Kidney (tissue), 22 donors: Measurements from ENCODE around the gene TOMM34. TPM values are rescaled to one million over a fixed set of nuclear protein-coding genes. Genes with fewer than 3 reads are reported as not detected.
A peak's percentile ranks its signal among the peaks of the same experiment; 100 is the strongest.

Source experiments
- DNase-seq, 5 donors: peaks; one replicate each; pipeline ENCODE4 v3.0.0-alpha.2; 2013 to 2020
- FAIRE-seq: peaks from 2 replicates; lab custom pipeline; 2012; peaks lifted over from hg19 to GRCh38; lab: Jason Lieb, UNC
- H3K27ac ChIP-seq, 2 donors: one replicate each; pipeline ENCODE4 v1.7.0; 2013; ENCODE audit warnings: low read depth in 2 of 2, low read length in 2 of 2, inconsistent platforms in 1 of 2
- H3K27me3 ChIP-seq: one replicate; pipeline ENCODE4 v1.7.1; 2013; ENCODE audit warnings: low read length, inconsistent platforms; ENCODE audit not compliant: control insufficient read depth, insufficient read depth
- H3K36me3 ChIP-seq, 3 donors: one replicate each; pipeline versions ENCODE4 v1.7.0 to v1.7.1; 2013; ENCODE audit warnings: low read length in 3 of 3, control low read depth in 1 of 3, inconsistent platforms in 1 of 3; ENCODE audit not compliant: insufficient read depth in 3 of 3, control insufficient read depth in 2 of 3
- H3K4me1 ChIP-seq, 3 donors: one replicate each; pipeline versions ENCODE4 v1.7.0 to v1.7.1; 2013; ENCODE audit warnings: low read length in 3 of 3, inconsistent platforms in 1 of 3, low read depth in 1 of 3; ENCODE audit not compliant: control insufficient read depth in 2 of 3, insufficient read depth in 2 of 3
- H3K4me3 ChIP-seq, 3 donors: one replicate each; pipeline versions ENCODE4 v1.7.0 to v1.8.1; 2013; ENCODE audit warnings: low read length in 3 of 3, control low read depth in 1 of 3, inconsistent platforms in 1 of 3
- H3K9ac ChIP-seq, 3 donors: one replicate each; pipeline versions ENCODE4 v1.7.0 to v1.7.1; 2013; ENCODE audit warnings: low read length in 3 of 3, control low read depth in 1 of 3, inconsistent platforms in 1 of 3
- H3K9me3 ChIP-seq, 3 donors: one replicate each; pipeline versions ENCODE4 v1.7.0 to v1.7.1; 2013; ENCODE audit warnings: low read length in 3 of 3, control low read depth in 1 of 3, inconsistent platforms in 1 of 3; ENCODE audit not compliant: control insufficient read depth in 2 of 3, insufficient read depth in 1 of 3
- CTCF ChIP-seq: IDR thresholded peaks from 3 replicates; pipeline ENCODE4 v1.5.1; 2012; ENCODE audit warnings: mild to moderate bottlenecking, moderate library complexity, borderline replicate concordance; ENCODE audit not compliant: insufficient read depth; ENCODE audit errors: extremely low read depth
- intact Hi-C: fragments of 100-400 bp; cut with DNase I; formaldehyde crosslinking; loops from one replicate; pipeline ENCODE4 v1.11.1; 2022
- long read RNA-seq, 10 donors: library from polyadenylated mRNA in 1 of 10; unstranded in 1 of 10; transcript quantifications; one replicate each; pipeline ENCODE4 v2.0.0 and lab custom pipeline, GENCODE V29; 2021 to 2026
- polyA plus RNA-seq: library from polyadenylated mRNA; stranded (reverse); fragments of 350-450 nt; fragmentation: Illumina TruSeq; extraction: RNeasy Lipid Tissue Mini Kit (QIAGEN cat#74804); gene quantifications from one replicate; pipeline ENCODE4 v1.2.3, GENCODE V29; 2014; ENCODE audit warnings: low read depth, low replicate concordance; ENCODE audit not compliant: insufficient read depth
- total RNA-seq: library from RNA; stranded (reverse); fragmentation: NEBNext Ultra II Directional; extraction: Animal tissue kit (Norgen Biotek cat#: 25700); gene quantifications from one replicate; pipeline ENCODE4 v1.2.1, GENCODE V29; 2021
- donor health status: control.
- donor health status: control.
- donor health status: control.
- donor health status: control.
- donor health status: control.
- donor health status: DM: yes; HTN: yes; CAD: no.
- donor health status: Normal renal cell carcinoma (clear cell type).

Gene TOMM34
- total RNA-seq (18.8 TPM), polyA plus RNA-seq (39.6 TPM)
- long read RNA-seq, donor 1, transcript TOMM34-201 (7 exons, 2,062 nt) = major isoform, 12 of 19 reads
- long read RNA-seq, donor 1, partial matches to known transcripts = 7 of 19 reads
- long read RNA-seq, donor 1, other reads (novel, unspliced or antisense) = 0 of 19 reads
- long read RNA-seq, donor 2, transcript TOMM34-201 (7 exons, 2,062 nt) = major isoform, 19 of 30 reads
- long read RNA-seq, donor 2, partial matches to known transcripts = 11 of 30 reads
- long read RNA-seq, donor 2, other reads (novel, unspliced or antisense) = 0 of 30 reads
- long read RNA-seq, donor 3, transcript TOMM34-201 (7 exons, 2,062 nt) = major isoform, 17 of 31 reads
- long read RNA-seq, donor 3, partial matches to known transcripts = 14 of 31 reads
- long read RNA-seq, donor 3, other reads (novel, unspliced or antisense) = 0 of 31 reads
- long read RNA-seq, donor 4, transcript TOMM34-201 (7 exons, 2,062 nt) = major isoform, 21 of 46 reads
- long read RNA-seq, donor 4, partial matches to known transcripts = 25 of 46 reads
- long read RNA-seq, donor 4, other reads (novel, unspliced or antisense) = 0 of 46 reads
- long read RNA-seq, donor 5 = 0 reads
- long read RNA-seq, donor 6, transcript TOMM34-201 (7 exons, 2,062 nt) = major isoform, 9 of 28 reads
- long read RNA-seq, donor 6, partial matches to known transcripts = 19 of 28 reads
- long read RNA-seq, donor 6, other reads (novel, unspliced or antisense) = 0 of 28 reads
- long read RNA-seq, donor 7, transcript TOMM34-201 (7 exons, 2,062 nt) = major isoform, 21 of 29 reads
- long read RNA-seq, donor 7, partial matches to known transcripts = 1 of 29 reads
- long read RNA-seq, donor 7, other reads (novel, unspliced or antisense) = 7 of 29 reads
- long read RNA-seq, donor 8, transcript TOMM34-201 (7 exons, 2,062 nt) = major isoform, 16 of 31 reads
- long read RNA-seq, donor 8, partial matches to known transcripts = 15 of 31 reads
- long read RNA-seq, donor 8, other reads (novel, unspliced or antisense) = 0 of 31 reads
- long read RNA-seq, donor 9, partial matches to known transcripts = 0 of 3 reads
- long read RNA-seq, donor 9, other reads (novel, unspliced or antisense) = 0 of 3 reads
- long read RNA-seq, donor 10, transcript TOMM34-201 (7 exons, 2,062 nt) = major isoform, 6 of 11 reads
- long read RNA-seq, donor 10, partial matches to known transcripts = 5 of 11 reads
- long read RNA-seq, donor 10, other reads (novel, unspliced or antisense) = 0 of 11 reads

GRCh38 chr20:44960103-44960852 lies at the start of gene TOMM34:
TOMM34 (minus strand) TSS chr20:44960397; CDS start chr20:44960333, 64 bp downstream.
- FAIRE-seq (no peak), DNase-seq (peak; percentile 91 to 98 (median 96))
- Histone ChIP-seq H3K9me3 (no peaks in the 10 kb centered on the region), H3K27me3 (no peaks in the 10 kb centered on the region), H3K9ac (peak within 1 kb of the TSS; percentile 55 to 68 (median 56)), H3K27ac (peak within 1 kb of the TSS; percentile 71 to 77), H3K4me3 (peak within 1 kb of the TSS; percentile 72 to 84 (median 73)), H3K36me3 (peaks cover 0 to 9% (median 3%) of the 10 kb centered on the region in 3 donors), H3K4me1 (peaks cover 0 to 15% (median 14%) of the 10 kb centered on the region in 3 donors)
- TF ChIP-seq CTCF = no peak
- intact Hi-C loops = no loop called here

- no peak for FAIRE-seq
Observed at GRCh38 chr20:45008521-45009049, 48.4 kb upstream of the TOMM34 start.

More at GRCh38 chr20:45008521-45009049, 48.4 kb upstream of the TOMM34 start:
- intact Hi-C loops = no loop called here
- Histone ChIP-seq H3K4me1 (no peaks in the 10 kb centered on the region), H3K9me3 (no peaks in the 10 kb centered on the region), H3K36me3 (peaks cover 2 to 4% (median 3%) of the 10 kb centered on the region in 3 donors), H3K27ac (no peak overlapping the region), H3K4me3 (no peak overlapping the region), H3K9ac (no peak overlapping the region), H3K27me3 (no peaks in the 10 kb centered on the region)
- TF ChIP-seq CTCF = no peak
- DNase-seq = no peak
